Caki2 (cell line): ENCODE data around the gene ERP44. TPM values are rescaled to one million over a fixed set of nuclear protein-coding genes. Genes with fewer than 3 reads are reported as not detected.

ENCODE experiments used
- total RNA-seq: library from RNA; depleted of rRNA; stranded (reverse); fragments of >200 nt; shearing (Covaris generic); gene quantifications from 2 replicates; pipeline ENCODE4 v1.2.3, GENCODE V29; 2014; ENCODE audit warnings: low replicate concordance; rRNA removed

Gene ERP44
- total RNA-seq, 1 experiment from 2014 or later = 6.5 TPM

Other genes starting within 250 kb of the ERP44 start
- gene STX17, start 192.3 kb downstream of the ERP44 start, total RNA-seq = 10.7 and 24.4 TPM in 2 replicates
- 12.6 and 12.7 TPM in 2 replicates for gene INVS, start 243 bp upstream of the ERP44 start, total RNA-seq